GM12892 (cell line): ENCODE data around the gene TRPC6. TPM values are rescaled to one million over a fixed set of nuclear protein-coding genes. Genes with fewer than 3 reads are reported as not detected.

ENCODE experiments used
- DNase-seq: peaks from one replicate; pipeline ENCODE4 v3.0.0; 2011; ENCODE audit not compliant: insufficient read length
- FAIRE-seq: peaks from 2 replicates; lab custom pipeline; 2011; peaks lifted over from hg19 to GRCh38; lab: Jason Lieb, UNC
- POLR2A ChIP-seq: IDR thresholded peaks from 2 replicates; pipeline ENCODE4 v1.6.1; 2011; ENCODE audit warnings: low read depth, low read length, control low read depth
- POLR2AphosphoS5 ChIP-seq: IDR thresholded peaks from 2 replicates; pipeline ENCODE4 v1.6.1; 2011; ENCODE audit warnings: low read depth, low read length, control low read depth
- TAF1 ChIP-seq: IDR thresholded peaks from 2 replicates; pipeline ENCODE4 v1.6.1; 2011; ENCODE audit warnings: low read depth, mild to moderate bottlenecking, control low read depth, low read length, borderline replicate concordance
- polyA plus RNA-seq: library from polyadenylated mRNA; unstranded; fragments of >200 nt; gene quantifications from one replicate; pipeline ENCODE4 v1.2.1, GENCODE V29; 2012; ENCODE audit warnings: missing spikeins, inconsistent platforms; ENCODE audit not compliant: missing spikeins

Gene TRPC6
- not detected for polyA plus RNA-seq

- FAIRE-seq, result no peak
- no peak for TF ChIP-seq POLR2A
- TF ChIP-seq POLR2AphosphoS5, result no peak
- no peak for TF ChIP-seq TAF1
These were observed at the start of gene TRPC6 for GRCh38 chr11:101583251-101584128. Gene TRPC6, minus strand, starts transcription at chr11:101584007. Its CDS starts 504 bp downstream, at chr11:101583503.

GRCh38 chr11:101620026-101620425 is 36.2 kb upstream of the TRPC6 start:
- TF ChIP-seq POLR2A (no peak), TAF1 (no peak), POLR2AphosphoS5 (no peak)
- no peak for FAIRE-seq
- no peak for DNase-seq

More at GRCh38 chr11:101583251-101584128, at the start of gene TRPC6:
- no peak for DNase-seq

DNA sequence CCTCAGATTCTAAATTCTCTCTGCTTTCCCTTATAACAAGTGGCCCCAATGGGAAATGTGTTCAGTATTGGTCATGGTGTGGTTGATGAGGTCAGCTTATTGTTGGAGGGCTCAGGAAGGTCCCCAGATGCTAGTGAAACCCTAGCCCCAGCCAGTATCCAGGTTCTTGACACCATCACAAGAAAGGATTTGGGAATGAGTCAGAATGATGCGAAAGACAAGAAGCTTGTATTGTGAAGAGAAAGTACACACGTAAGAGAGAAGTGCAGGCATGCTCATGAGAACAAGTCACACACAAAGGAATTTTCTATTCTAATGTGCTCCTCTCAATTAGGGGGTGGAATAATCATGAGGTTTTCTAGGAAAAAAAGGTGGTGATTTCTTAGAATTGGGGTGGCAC is 34.9 kb upstream of the TRPC6 start:
- DNase-seq (no peak), FAIRE-seq (no peak)
- no peak for TF ChIP-seq POLR2AphosphoS5
- TF ChIP-seq POLR2A, result no peak
- TF ChIP-seq TAF1, result no peak

GRCh38 chr11:101617735-101618332 is 34.0 kb upstream of the TRPC6 start:
- TF ChIP-seq POLR2AphosphoS5 (no peak), TAF1 (no peak), POLR2A (no peak)
- DNase-seq (no peak), FAIRE-seq (no peak)

GRCh38 chr11:101612481-101612880 is 28.7 kb upstream of the TRPC6 start:
- DNase-seq, result no peak
- FAIRE-seq, result no peak
- TF ChIP-seq POLR2A (no peak), TAF1 (no peak)

DNA sequence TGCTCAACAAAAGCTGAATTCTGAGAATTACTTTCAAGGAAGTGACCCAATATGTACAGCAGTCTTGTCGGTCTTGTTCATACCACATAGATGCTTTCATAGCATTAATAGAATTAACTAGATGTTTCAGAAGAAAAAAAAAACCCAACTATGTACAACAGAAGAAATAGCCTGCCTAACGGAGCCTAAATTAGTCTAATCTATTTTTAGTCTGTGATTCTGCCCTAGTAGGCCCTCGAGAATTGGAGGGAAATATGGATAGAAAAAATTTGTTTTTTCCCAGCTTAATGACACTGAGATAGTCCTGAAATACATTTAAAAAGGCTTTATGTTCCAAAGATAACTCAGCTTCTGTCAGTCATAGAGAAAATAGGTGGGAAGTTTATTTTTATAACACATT is 17.1 kb upstream of the TRPC6 start:
- FAIRE-seq (no peak), DNase-seq (no peak)
- TF ChIP-seq POLR2AphosphoS5, result no peak

DNA sequence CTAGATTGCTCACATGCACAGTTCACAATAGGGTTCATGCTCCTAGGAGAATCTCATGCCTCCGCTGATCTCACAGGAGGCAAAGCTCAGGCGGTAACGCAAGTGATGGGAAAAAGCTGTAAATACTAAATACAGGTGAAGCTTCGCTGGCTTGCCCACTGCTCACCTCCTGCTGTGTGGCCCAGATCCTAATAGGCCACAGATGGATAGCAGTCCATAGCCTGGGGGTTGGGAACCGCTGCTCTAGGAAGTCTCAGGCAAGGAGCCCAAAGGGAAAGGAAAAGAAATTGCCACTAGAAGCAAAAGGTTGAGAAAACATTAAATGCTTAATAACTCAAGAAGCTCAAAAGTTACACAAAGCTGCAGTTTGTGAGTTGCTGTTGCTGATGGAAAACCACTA is 3.2 kb upstream of the TRPC6 start:
- no peak for TF ChIP-seq POLR2AphosphoS5
- TF ChIP-seq TAF1, result no peak
- no peak for TF ChIP-seq POLR2A

GRCh38 chr11:101584655-101585054 is 848 bp upstream of the TRPC6 start:
- DNase-seq (no peak), FAIRE-seq (no peak)
- TF ChIP-seq TAF1 (no peak), POLR2A (no peak), POLR2AphosphoS5 (no peak)

More for the DNA sequence above, 3.2 kb upstream of the TRPC6 start:
- FAIRE-seq, result no peak
- DNase-seq, result no peak

- no peak for TF ChIP-seq POLR2AphosphoS5
- no peak for TF ChIP-seq POLR2A
- TF ChIP-seq TAF1, result no peak
- no peak for DNase-seq
- FAIRE-seq, result no peak
These were observed 315 bp upstream of the TRPC6 start for GRCh38 chr11:101584129-101584515.

DNA sequence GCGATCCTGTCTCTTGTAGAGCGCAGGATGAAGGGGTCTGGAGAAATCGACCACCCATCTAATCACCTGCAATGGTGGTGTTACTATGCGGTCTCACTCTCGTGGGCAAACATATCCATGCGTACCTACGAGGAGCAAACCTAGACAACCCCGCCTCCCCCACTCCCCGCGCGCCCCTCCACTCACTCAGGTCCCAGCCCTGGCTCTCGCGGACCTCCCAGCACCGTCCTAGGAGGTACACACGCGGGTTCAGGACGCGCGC is 887 bp downstream of the TRPC6 start:
- DNase-seq, result no peak
- TF ChIP-seq POLR2A (no peak), POLR2AphosphoS5 (no peak)
- no peak for FAIRE-seq

DNA sequence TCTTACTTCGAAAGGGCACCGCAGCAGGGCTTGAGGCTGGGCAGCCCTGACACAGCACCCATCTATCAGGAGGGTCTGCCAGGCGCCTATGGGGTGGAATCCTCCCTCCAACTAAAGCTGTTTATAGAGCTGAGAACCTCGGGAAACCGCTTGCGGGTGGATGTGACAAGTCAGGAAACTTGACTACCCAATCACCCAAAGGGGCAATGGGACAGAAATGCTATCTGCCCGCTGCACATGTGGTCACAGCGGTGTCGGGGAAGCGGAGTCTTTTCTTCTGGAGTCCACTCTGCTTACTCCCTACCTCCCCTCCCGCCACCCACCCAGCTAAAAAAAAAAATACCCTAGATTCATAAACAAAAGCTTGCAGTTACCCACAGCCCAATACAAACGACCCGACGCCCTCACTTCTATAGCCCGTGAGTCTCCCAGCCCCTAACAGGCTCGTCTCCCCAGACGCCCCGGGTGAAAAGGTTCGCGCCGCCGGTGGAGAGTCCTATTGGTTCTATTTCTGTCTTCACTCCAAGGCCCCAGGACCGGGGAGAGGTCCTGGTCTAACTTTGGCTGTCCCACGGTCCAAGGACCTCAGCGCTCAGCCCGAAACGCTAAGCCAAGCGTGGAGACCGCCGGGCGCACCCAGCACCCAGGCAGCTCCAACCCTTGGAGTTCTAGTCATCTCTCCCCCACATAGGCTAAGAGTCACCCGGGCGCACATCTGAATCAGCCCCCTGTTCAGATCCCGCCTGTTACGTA is 1.4 kb downstream of the TRPC6 start:
- DNase-seq (no peak), FAIRE-seq (no peak)
- TF ChIP-seq POLR2A, result no peak
- no peak for TF ChIP-seq POLR2AphosphoS5
- no peak for TF ChIP-seq TAF1

DNA sequence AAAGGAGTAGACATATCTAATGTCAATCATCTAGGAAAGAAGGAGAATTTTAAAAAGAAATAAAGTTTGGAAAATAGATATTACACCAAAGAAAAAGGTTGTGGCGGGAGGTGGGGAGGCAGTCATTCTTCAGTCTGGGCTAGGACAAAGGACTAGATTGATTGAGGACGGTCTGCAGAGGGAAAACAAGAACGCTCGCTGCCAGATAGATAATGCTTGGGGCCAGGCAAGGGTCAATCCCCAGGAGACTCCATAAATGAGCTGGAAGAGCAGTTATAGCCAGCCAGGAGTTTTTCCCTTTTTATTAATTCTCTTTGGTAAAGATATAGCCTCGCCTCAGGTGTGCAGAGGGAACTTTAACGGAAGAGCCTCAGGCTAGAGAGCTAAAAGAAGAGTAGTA is 6.3 kb downstream of the TRPC6 start:
- DNase-seq, result no peak
- TF ChIP-seq POLR2A (no peak), TAF1 (no peak), POLR2AphosphoS5 (no peak)
- no peak for FAIRE-seq

DNA sequence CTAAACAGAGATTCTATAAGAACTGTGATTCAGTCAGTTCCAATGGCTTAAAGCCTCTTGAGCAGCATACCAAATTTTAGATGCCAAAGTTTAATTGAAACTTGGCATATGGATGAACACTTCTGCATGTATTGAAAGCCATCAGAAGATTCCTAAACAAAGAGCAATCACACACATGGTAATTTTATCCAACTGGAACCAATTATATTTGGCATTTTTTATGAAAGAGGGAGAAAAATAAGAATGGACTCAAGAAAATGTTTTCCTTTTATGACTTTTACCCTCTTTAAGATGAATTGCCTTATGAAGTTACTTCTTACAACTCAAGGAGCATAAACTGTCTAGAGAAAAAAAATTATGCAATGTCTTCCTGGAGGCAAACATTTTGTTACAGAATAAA is 7.4 kb downstream of the TRPC6 start:
- DNase-seq, result no peak
- FAIRE-seq, result no peak

More for the DNA sequence above, 7.4 kb downstream of the TRPC6 start:
- TF ChIP-seq POLR2A (no peak), TAF1 (no peak), POLR2AphosphoS5 (no peak)
